Activated naive CD8-positive, alpha-beta T cell treated with anti-CD3 and anti-CD28 coated beads, Interleukin-2, amount 50 U/mL, for 16 hours (primary cell): ENCODE results near the gene ST7.
"Not testable (repeated sequence)": the region's sequence is repeated elsewhere in the genome, so short reads cannot be mapped to it uniquely, and the experiment has no call there.

Source experiments
- DNase-seq: peaks from one replicate; pipeline ENCODE4 v3.0.0-alpha.2; 2020; ENCODE audit warnings: low read depth, low spot score

ST7 gene

GRCh38 chr7:116950889-116951351 lies 2.4 kb upstream of the ST7 start:
- DNase-seq, result no peak

- DNase-seq, result no peak
Observed at GRCh38 chr7:116951366-116952292, 1.7 kb upstream of the ST7 start.

GRCh38 chr7:116952635-116953371 lies 498 bp upstream of the ST7 start:
- no peak for DNase-seq

DNA sequence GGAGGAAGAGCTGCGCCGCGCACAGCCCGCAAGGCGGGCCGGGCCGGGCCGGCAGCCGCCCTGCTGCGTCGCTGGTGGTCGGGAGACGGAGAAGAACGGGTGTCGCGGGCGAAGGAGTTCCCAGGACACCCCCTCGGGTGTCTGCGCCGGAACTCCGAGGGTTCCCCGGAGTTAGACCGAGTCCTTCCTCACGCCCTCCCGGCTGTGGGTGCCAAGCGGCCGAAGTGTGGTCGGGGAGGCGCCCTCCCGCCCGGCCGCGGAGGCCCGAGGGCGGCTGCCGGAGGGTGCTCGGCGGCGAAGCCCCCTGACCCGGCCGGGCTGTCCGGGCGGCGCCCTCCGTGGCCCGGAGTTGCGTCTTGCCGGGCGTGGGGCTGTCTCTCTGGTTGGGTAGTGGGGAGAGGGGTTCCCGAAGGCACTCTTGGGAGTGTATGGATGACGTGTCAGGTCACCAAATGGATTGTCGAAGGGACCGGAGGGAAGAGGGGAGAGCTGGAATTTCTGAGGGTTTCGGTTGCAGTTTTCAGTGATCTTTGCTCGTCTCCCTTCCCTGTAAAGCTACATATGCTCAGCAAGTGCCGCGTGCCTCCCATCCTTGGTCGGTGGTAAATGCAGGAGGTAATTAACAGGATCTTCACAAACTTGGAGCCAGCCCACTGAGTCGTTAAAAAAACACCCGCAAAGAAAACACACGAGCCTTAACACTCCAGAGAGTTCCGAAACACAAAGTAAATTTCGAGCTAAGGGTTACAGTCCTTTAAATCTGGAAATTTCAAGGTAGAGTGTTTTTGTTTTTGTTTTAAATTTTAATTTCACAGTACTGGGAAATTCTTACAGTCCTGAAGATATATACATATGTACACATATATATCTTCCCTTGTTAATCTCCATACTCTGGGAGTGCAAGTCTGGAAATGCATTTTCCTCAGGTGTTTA lies 871 bp downstream of the ST7 start:
- no peak for DNase-seq

GRCh38 chr7:116955340-116955739 lies 2.0 kb downstream of the ST7 start:
- DNase-seq, result no peak

DNA sequence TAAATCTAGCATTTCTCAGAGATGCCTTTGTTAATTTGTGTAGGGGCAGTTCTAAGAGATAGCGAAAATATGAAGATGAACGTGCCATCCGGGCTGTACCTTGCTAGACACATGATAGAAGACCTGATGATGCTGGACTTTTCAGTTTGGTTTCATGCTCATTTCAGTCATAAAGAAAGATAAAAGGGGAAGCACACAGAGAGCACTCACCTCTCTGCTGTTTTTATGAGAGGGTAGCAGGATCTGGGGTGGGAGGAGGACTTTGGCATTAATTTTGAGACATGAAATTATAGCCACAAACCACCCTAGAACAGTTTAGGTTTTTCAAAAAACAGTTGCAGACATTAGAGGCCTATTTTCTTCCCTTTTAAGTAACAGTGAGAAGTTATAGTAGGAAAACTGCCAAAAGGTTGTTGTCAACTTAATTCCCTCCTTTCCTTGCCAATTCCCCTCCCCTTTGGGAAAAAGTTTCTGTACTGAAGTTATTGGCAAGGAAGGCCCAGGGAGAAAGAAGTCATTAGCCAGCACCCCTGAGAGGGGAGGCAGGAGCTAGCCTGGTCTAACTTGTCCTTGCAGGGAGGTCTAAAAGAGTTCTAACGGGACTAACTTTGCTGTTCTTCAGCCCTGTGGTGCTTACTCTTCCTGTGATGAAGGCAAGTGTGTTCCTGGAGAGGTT lies 2.6 kb downstream of the ST7 start:
- no peak for DNase-seq

DNA sequence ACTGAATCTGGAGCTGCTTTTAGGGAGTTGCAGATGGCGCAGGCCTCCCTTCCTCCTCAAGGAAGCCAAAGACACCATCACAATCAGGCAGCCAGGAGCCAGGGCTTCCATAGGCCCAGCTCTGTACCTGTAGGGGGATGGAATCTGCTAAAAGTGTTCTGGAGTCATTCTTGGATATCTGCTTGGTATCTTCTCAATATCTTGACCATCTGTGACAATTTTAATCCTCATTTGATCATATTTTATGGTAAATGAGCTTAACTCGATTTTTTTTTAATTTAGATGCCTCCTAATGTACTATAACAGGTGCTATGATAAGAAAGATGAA lies 3.1 kb downstream of the ST7 start:
- DNase-seq, result no peak

GRCh38 chr7:116957874-116958273 lies 4.6 kb downstream of the ST7 start:
- no peak for DNase-seq

GRCh38 chr7:116961966-116962673 lies 8.8 kb downstream of the ST7 start:
- DNase-seq, result not testable (repeated sequence)

DNA sequence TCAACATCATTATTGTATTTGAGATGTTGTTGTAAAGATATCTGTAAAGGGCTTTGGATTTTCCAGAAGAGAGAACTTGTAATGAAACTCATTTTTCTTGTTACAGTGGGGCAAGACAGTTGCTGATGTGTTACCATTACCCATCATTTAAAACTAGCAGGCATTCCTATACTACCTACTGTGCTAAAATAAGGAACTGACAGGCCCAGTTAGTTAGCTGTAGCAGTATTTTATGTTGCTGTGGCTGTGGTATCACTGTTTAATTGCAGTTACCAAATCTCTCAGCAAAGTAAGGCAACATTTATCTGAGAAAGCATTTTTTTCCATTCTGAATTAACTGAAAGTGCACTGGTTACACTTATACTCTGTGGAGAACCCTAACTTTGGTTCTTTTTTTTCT lies 9.9 kb downstream of the ST7 start:
- DNase-seq, result no peak

DNA sequence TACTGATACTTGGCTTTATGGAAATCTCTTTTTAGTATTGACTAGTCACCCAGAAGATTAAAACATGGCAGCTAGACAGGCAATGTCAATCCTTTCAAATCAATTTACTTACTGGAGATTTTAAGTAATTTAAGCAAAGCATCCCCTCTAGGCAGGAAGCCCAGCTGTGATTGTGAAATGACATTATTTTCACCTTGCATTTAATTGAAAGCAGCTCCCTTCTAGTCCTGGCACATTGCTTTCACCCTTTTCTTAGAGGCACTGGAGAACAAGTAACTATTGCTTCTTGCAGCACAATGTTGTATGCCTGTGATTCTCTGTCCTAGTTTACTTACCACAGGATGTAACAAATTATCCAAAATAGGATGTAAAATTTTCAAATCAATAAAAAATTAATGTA lies 13.3 kb downstream of the ST7 start:
- no peak for DNase-seq

DNA sequence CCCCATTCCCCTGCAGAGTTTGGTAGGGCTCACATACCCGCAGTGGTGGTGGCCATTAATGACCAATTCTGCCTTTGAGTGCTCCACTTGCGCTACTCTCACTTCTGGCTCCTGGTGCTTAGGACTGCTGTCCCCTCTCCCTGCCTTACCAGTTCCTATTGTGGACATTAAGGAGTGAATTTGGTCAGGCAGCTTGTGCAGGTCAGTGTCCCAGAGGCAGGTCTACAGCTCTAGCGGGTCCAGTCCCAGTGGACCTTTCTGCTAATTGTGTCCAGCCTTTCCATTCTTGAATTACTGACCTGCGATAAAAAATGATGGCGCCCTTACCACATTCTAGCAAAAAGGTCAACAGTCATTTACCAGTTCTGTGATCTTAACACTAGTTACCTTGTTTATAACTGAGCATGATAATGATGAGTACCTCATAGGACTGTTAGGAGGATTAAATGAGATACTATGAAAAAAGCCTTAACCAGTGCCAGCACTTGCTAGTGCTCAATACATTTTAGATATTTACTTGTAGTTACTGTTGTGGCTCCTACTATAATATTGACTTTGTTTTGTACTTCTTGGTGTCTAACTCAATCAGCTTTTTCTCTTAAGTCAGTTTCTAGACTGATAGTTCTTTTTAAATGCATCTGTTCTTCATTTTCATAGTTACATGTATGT lies 14.1 kb downstream of the ST7 start:
- no peak for DNase-seq

DNA sequence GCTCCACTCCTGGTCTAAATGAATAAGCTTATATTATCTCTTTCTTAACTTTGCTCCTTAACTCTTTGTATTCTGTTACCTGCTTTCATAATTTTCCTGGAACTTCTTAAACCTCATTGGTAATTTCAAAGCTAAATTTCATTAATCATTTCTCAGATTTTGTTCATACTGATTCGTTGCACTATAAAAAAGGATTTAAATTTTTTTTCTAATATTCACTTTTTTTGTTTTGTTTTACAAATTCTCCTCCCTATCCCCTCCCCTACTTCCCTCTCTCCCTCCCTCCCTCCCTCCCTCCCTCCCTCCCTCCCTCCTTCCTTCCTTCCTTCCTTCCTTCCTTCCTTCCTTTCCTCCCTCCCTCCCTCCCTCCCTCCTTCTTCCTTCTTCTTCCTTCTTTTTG lies 14.7 kb downstream of the ST7 start:
- no peak for DNase-seq

DNA sequence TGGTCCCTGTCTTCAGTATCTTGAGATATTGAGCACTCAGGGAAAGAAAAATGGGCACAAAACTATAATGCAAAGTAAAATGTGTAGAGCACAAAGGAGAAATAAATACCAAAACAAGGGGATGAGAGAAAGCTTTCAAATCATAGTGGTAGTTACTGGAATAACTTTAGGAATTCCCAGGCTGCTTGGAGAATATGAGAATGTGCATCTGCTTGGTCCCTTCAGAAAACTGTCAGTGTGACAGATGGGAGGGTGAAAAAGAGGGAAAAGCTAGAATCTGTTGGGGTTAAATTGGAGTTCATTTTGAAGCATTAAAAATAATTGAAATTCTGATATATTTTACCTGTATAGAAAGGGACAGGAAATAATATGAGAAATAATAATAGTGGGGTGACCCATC lies 15.3 kb downstream of the ST7 start:
- no peak for DNase-seq

DNA sequence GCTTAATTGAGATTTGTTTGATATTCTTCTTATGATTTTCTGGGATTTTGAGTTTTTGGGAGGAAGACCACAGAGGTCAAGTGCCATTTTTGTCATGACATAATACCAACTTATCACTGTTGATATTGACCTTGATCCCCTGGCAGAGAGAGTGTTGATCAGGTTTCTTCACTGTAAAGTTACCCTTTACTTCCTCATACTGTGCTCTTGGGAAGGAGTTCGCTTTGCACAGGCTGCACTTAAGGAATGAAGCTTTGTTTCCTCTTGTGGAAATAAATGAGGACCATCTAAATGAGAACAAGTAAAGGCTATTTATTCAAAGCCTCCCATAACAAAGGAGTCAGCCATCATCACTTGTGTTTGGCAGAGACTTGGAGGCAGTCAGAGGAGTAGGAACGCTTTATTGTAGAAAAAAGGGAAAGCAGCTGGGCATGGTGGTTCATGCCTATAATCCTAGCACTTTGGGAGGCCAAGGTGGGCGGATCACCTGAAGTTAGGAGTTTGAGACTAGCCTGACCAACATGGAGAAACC lies 16.1 kb downstream of the ST7 start:
- no peak for DNase-seq

GRCh38 chr7:116970238-116970910 lies 17.1 kb downstream of the ST7 start:
- DNase-seq, result no peak

DNA sequence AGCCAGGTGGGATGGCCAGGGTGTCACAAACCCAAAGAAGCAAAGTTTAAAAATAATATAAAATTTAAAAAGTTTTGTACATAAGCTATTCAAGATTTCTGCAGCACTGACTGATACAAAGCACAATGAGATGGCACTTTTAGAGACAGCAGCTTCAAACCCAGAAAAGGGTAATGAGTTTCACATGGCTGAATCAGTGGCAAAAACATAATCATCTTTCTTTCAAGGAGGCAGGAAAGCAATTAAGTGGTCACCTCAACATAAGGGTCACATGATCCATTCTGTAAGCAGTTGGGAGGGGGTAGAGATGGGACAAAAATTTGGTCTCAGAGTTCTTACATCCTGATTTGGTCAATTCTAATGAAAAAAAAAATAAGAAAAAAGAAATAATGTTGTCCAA lies 17.9 kb downstream of the ST7 start:
- not testable (repeated sequence) for DNase-seq

- no peak for DNase-seq
Observed at GRCh38 chr7:116971869-116972268, 18.6 kb downstream of the ST7 start.

GRCh38 chr7:116975024-116975423 lies 21.7 kb downstream of the ST7 start:
- DNase-seq, result not testable (repeated sequence)
